ENCODE data around the gene PTPRZ1. TPM values are rescaled to one million over a fixed set of nuclear protein-coding genes. Genes with fewer than 3 reads are reported as not detected.

PTPRZ1 gene
- total RNA-seq, 1 donor from 2014 or later = 0.48 TPM

GRCh38 chr7:121953164-121953563 lies 80.2 kb downstream of the PTPRZ1 start:
- no peak for DNase-seq (ENCODE audit: low spot score)

DNA sequence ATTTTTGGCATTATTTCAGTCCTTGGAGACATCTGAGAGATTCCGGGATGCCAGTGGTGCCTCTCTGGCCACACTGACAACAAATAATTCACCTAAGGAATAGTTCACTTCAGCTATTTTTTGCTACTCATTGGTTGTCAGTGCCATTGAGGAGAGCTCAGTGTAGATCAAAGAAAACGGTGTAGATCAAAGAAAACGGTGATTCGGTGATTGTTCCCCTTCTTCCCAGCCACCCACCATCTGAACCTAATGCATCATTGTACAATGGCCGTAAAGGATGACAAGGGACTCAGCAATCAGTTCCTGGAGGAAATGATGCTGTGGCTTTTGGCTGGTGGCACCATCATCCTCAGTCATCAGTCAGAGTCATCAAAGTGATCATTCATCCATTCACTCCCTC lies 80.6 kb downstream of the PTPRZ1 start:
- no peak for DNase-seq (ENCODE audit: low spot score)

DNA sequence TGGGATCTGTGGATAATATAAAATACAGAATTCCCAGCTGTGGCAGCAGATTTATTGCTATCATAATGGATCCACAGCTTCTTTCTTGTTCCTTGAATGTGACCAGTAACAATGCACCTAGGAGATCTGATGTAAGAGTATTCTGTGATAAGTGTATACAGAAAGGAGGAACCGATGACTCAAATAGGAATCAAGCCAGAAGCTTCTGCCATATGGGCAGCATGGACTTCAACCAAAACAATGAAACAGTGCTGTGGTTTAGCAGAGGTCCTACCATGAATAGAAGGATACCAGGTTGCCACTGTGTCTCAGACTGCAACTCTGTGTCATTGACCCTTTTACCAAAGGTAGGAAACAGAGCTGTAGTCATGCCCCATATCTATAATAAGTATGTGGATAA lies 81.8 kb downstream of the PTPRZ1 start:
- DNase-seq (ENCODE audit: low spot score) = no peak

DNA sequence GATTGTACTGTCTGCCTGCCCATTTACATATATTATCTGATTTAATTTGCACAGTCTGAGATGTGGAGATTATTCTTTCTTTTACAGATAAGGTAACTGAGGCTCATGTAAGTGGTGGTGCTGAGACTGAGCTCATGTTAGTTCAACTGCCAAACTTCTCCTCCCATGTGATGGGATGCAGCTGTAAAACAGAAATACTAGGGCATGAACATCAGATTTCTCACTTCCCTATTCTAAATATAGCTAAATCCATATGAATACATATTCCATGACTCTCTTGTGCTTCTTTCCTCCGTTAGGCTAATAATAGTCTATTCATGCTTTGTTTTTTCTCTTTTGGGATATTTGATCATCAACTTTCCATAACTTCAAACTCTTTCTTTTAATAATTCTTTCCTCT lies 84.7 kb downstream of the PTPRZ1 start:
- no peak for DNase-seq (ENCODE audit: low spot score)

DNA sequence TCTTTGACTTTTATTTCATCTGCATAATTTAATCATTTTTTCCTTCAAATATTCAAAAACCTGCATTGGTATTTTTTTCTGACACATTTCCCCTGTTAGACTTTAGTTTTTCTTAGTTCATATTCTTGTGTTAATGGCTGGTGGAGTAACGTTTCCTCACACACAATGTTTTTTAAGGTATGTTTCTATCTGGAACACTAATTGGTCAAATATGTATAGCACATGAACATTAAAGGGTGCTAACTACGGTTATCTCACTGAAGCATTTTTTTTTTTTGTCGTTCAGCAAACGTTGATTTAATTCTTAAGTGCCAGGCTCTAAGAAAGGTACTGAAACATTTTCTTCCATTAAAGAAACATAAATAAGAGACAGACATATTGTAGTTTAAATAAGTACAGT lies 87.7 kb downstream of the PTPRZ1 start:
- no peak for DNase-seq (ENCODE audit: low spot score)

DNA sequence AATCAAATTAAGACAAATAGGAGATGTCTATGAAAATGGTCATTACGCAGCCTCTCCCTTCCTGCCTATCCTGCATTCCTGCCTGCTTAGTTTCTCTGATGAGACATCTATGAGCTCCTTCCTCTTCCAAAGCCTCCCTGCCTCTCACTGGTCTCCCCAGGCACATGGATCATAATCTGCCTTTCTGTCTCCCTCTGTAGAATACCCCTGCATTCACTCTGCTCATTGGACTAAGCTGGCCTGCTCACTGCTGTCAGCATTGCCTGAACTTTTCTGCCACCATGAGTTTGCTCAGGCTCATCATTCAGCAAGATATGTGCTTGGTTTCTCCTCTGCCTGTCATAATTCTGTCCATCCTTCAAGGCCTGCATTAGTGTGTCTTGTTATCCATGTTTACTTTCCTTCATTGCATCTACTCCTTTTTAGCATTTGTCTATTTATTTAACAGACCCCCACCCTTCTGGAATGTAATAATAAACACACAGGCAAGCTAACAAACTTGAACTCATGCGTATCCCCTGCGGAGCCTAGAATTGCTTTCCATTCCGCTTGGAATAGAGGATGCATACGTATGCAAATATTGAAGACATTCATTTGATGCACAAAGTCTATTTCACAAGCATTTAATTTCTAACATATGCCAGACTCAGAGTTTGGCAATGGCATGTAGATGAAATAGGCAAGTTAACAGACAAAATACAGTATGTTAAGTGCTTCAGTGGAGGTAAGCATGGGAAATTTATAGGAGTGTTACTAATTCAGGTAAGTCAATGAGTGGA lies 88.3 kb downstream of the PTPRZ1 start:
- no peak for DNase-seq (ENCODE audit: low spot score)

GRCh38 chr7:121966276-121966934 lies 93.4 kb downstream of the PTPRZ1 start:
- DNase-seq (ENCODE audit: low spot score) = no peak

DNA sequence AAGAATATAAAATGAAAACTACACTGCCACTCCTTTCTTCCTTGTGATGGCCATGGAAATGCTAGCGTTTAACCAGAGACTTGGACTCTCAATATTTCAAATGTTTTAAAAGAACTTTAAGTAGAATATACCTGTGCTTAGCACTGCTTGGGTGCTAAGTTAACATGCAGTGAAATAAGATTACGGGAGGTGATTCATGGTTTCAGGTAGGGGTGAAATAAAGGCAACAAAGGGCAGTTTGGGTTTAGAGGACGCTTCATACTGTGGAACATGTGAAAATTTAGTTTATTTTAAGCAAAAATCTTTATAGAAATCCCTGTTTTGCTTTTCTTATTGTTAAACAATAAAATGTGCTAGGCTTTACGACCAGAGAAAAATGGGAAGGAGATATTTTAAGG lies 94.0 kb downstream of the PTPRZ1 start:
- no peak for DNase-seq (ENCODE audit: low spot score)

- DNase-seq (ENCODE audit: low spot score) = no peak
These were observed 112.6 kb downstream of the PTPRZ1 start for GRCh38 chr7:121985476-121986030.

GRCh38 chr7:121992068-121992467 lies 119.1 kb downstream of the PTPRZ1 start:
- no peak for DNase-seq (ENCODE audit: low spot score)

GRCh38 chr7:121994625-121995410 lies 121.9 kb downstream of the PTPRZ1 start:
- no peak for DNase-seq (ENCODE audit: low spot score)

- DNase-seq (ENCODE audit: low spot score) = no peak
These were observed 133.7 kb downstream of the PTPRZ1 start for GRCh38 chr7:122006687-122007086.

DNA sequence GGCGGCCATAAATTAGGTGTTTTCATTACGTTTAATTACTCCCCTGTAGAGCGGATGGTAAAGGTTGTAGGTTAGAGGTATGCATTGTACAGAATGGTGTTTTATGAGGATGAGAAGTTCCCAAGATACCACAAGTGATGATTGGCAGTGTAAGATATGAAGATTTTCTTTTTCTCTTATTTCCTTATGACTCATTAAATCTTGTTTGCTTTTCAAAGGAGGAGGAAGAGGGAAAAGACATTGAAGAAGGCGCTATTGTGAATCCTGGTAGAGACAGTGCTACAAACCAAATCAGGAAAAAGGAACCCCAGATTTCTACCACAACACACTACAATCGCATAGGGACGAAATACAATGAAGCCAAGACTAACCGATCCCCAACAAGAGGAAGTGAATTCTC lies 137.2 kb downstream of the PTPRZ1 start:
- no peak for DNase-seq (ENCODE audit: low spot score)

- no peak for DNase-seq (ENCODE audit: low spot score)
These were observed 140.1 kb downstream of the PTPRZ1 start for GRCh38 chr7:122013065-122013464.

DNA sequence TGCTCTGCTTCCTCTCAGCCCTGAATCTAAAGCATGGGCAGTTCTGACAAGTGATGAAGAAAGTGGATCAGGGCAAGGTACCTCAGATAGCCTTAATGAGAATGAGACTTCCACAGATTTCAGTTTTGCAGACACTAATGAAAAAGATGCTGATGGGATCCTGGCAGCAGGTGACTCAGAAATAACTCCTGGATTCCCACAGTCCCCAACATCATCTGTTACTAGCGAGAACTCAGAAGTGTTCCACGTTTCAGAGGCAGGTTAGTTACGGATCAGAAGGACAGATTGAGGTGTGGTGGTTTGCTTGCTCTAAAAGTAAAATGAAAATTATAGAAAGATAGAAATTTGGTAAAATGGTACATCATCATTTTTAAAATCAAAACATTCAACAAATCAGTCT lies 140.7 kb downstream of the PTPRZ1 start:
- no peak for DNase-seq (ENCODE audit: low spot score)

- DNase-seq (ENCODE audit: low spot score) = no peak
These were observed 141.7 kb downstream of the PTPRZ1 start for GRCh38 chr7:122014697-122015096.

- no peak for DNase-seq (ENCODE audit: low spot score)
These were observed 145.1 kb downstream of the PTPRZ1 start for GRCh38 chr7:122018032-122018431.

DNA sequence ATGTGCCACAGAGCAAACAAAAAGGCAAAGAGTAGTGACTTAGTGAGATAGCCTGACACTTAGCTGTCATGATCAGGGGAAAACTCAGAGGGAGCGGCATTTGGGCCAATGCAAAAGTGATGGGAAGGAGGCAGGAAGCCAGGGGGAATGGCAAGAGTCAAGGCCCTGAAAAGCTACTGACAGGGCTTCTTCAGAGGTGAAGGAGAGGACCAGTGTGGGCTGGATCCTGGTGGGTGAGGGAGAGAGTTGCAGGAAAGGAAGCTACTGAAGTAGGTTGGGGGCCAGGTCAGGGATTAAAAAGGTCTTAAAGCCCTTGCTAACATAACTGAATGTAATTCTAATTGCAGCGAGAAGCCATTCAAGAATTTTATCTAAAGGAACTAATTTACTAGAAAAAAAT lies 154.1 kb downstream of the PTPRZ1 start:
- no peak for DNase-seq (ENCODE audit: low spot score)

GRCh38 chr7:122033641-122034040 lies 160.7 kb downstream of the PTPRZ1 start:
- no peak for DNase-seq (ENCODE audit: low spot score)

DNA sequence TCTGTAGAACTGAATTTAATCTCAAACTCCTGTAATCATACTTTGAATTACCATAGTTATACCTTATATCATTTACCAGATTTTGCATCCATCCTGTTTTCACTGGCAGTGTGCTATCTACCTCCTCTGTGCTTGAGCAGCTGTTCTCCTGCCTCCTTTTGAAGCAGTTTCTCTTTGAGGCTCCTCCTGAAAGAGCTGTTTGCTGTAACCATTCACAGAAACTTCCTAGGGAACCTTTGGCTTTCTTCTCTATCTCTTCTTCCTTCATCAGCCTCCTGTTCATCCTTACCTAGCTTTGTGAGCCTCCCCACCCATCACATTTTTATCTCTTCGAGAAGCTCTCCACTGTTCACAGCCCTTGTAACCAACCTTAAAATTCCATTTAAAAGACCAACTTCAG lies 162.9 kb downstream of the PTPRZ1 start:
- no peak for DNase-seq (ENCODE audit: low spot score)

DNA sequence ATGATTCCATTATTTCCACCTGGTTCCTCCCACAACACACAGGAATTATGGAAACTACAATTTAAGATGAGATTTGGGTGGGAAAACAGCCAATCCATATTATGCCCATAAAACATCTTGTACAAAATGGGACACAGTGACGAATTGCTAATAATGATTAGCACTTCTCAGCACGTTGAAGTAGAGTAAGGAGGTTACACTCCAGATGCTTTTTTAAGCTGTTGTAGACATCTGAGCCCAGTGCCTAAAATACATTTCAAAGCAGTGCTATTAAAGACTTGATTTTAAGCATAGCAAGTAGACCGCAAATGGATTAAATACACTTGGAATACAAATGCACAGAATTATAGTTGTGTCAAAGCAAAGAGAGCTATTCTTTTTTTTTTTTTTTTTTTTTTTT lies 165.2 kb downstream of the PTPRZ1 start:
- DNase-seq (ENCODE audit: low spot score) = no peak

GRCh38 chr7:122038904-122039303 lies 165.9 kb downstream of the PTPRZ1 start:
- no peak for DNase-seq (ENCODE audit: low spot score)

Data from mesenteric fat pad (tissue), 1 donor.